HG03159 (cell line): ENCODE data around the gene GSTA1.
"Not testable (repeated sequence)": the region's sequence is repeated elsewhere in the genome, so short reads cannot be mapped to it uniquely, and the experiment has no call there.

ENCODE experiments used
- ATAC-seq: cut with Tn5 transposase; IDR thresholded peaks from one replicate; pipeline ENCODE4 v1.9.1; 2021; ENCODE audit warnings: mild to moderate bottlenecking, moderate library complexity; ENCODE audit not compliant: unreplicated experiment

The GSTA1 gene

DNA sequence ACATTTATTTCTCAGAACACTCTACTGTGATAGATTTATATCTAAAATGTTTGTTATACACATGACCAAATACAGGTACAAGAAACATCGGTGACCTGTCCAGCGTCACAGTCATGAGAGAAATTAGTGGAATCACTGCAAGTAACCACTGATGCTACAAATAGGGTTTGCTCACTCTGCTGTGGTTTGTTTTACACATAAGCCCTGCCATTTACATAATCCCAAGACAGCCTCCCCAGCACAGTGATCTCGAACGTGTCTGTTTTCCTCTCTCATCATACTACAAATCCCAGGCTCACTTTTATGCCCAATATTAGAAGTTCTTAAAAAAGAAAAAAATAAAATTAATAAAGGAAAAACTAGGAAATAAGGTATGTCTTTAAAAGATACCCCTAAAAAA is 6.2 kb upstream of the GSTA1 start:
- ATAC-seq, result not testable (repeated sequence)

DNA sequence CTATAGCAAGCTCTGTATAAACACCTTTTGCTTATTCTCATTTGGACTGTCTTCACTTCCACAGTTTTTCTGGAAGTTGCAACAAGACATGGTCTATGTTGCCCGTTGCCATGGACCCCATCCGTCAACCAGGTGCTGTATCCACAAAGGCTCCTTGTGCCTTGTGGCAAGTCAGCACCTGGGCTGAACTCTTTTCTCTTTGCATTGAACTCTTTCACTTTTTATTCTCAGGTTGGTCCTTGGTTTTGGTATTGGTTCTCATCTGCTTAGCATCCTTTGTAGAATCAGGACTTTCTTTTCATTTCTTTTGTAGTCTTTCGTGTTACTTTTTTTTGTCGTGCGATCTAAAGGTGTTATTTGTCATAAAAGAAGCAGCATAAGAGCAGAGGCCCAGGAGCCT is 5.0 kb upstream of the GSTA1 start:
- no peak for ATAC-seq

GRCh38 chr6:52802806-52803205 is 810 bp downstream of the GSTA1 start:
- no peak for ATAC-seq

DNA sequence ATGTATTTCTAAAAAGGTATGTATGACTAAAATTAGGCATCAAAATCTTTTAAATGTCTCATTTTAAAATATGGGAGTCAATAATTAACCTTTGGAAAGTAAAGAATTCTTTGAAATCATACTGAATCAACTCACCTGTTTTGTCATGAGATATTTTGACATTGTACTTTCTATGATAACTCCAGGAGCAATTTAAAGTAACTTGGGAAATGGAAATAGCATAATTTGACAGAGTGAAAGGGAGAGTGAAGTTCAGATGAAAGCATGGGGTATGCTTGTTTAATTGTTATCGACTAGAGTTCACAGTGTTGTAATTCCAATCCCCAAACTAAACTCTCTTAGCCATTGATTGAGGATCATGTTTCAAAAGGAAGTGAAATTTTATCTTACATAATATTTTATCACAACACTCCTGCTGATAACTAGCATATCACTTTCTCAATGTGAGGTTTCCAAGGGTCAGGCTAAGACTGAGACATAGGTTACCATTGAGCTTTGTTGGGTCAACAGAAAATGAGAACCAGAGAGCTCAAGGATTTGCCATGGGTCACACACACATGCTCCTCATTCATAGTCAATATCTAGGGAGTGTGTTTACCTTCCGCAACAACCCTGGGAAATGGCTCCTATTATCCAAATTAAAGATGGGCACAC is 2.3 kb downstream of the GSTA1 start:
- no peak for ATAC-seq

DNA sequence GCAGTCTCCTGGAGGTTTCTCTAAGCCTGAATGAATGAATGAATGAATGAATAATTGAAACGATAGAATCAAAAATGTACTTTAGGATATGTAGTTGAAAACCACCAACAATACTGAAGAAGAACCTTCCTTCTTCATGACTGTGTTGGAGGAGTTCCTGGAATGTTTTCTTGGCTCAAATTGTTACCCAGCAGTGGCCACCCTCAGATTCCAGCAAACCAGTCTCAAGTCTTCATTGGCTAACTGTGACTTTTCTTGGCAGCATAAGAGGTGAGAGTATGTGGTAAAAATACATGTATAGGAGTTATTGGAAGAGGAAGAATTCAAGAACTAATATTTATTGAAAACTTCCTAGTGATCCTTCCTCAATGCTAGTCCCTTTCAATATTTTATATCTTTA is 4.3 kb downstream of the GSTA1 start:
- ATAC-seq, result not testable (repeated sequence)

- not testable (repeated sequence) for ATAC-seq
Measured at GRCh38 chr6:52794366-52794765, 9.2 kb downstream of the GSTA1 start.

DNA sequence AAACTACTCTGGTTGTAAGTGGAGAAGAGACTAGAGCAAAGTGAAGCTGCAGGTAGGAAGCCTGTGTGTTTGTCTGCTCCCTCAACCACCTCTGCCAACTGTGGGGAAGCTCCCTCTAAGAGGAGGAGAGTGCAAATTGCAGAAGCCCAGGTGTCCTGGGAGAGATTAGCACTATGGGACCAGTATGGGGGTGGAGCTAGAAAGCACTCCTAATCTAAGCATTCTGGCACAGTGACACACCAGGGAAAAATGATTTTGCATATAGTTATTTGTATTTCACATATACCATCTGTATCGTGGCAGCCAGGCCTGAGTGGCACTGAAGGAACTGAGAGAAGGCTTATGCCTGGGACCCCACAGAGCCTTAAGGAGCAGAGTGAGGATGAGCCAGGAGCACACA is 12.8 kb downstream of the GSTA1 start:
- ATAC-seq, result no peak

- ATAC-seq, result not testable (repeated sequence)
Measured at GRCh38 chr6:52789658-52790057, 14.0 kb downstream of the GSTA1 start.

GRCh38 chr6:52788478-52788877 is 15.1 kb downstream of the GSTA1 start:
- no peak for ATAC-seq

DNA sequence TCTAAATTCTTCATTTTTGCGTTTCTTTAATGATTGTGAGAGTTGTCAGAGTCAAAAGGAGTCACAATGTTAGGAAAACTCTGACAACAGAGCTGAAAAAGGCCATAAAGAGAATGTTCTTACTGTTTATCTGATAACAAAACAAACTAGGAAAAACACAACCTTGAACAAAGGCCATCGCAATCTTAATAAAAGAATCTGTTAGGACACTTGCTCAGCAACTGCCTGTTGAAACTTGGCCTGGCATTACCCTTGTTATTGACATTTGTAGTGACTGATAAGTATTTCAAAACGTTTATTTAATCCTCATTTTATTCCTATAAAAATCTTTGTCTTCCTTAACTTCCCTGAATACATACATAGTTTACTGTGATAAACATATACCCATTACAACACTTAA is 15.7 kb downstream of the GSTA1 start:
- ATAC-seq, result no peak

- ATAC-seq, result no peak
Measured at GRCh38 chr6:52786249-52786956, 17.2 kb downstream of the GSTA1 start.

- ATAC-seq, result not testable (repeated sequence)
Measured at GRCh38 chr6:52782696-52783274, 20.8 kb downstream of the GSTA1 start.

GRCh38 chr6:52782209-52782608 is 21.4 kb downstream of the GSTA1 start:
- not testable (repeated sequence) for ATAC-seq

DNA sequence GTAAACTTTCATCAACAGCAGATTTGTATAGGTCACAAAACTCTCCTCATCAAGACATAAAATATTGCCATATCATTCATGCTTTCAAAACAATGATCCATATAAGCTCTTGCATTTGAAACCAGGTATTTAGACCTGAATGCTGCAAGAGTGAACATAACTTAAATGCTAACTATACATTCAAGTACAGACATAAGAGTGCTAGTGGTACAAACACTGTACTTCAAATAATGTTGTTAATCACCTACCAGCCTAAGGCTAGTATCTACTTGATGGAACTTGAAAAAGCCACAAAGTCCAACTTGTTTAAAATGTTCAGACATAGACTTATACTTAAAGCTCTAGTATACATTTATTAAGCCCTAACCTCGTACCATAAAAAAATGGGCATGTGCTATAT is 24.4 kb downstream of the GSTA1 start:
- ATAC-seq, result no peak

- not testable (repeated sequence) for ATAC-seq
Measured at GRCh38 chr6:52776711-52777351, 26.8 kb downstream of the GSTA1 start.

DNA sequence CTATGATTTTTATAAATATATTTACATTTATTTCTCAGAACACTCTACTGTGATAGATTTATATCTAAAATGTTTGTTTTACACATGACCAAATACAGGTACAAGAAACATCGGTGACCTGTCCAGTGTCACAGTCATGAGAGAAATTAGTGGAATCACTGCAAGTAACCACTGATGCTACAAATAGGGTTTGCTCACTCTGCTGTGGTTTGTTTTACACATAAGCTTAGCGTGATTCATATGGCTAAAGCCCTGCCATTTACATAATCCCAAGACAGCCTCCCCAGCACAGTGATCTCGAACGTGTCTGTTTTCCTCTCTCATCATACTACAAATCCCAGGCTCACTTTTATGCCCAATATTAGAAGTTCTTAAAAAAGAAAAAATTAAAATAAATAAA is 34.2 kb downstream of the GSTA1 start:
- not testable (repeated sequence) for ATAC-seq

DNA sequence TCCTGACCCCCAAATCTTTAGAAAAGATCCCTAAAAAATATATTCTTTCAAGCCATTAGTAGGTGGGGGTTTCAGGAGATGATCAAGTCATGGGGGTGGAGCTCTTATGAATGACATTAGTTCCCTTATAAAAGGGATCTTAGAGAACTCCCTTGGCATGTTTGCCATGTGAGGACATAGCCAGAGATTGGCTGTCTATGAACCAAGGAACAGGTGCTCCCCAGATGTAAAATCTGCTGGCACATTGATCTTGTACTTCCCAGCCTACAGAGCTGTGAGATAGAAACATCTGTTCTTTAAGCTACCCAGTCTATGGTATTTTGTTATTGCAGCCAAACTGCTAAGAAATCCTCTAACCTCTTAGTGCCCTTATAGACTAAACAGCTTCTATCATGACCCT is 36.0 kb downstream of the GSTA1 start:
- not testable (repeated sequence) for ATAC-seq

DNA sequence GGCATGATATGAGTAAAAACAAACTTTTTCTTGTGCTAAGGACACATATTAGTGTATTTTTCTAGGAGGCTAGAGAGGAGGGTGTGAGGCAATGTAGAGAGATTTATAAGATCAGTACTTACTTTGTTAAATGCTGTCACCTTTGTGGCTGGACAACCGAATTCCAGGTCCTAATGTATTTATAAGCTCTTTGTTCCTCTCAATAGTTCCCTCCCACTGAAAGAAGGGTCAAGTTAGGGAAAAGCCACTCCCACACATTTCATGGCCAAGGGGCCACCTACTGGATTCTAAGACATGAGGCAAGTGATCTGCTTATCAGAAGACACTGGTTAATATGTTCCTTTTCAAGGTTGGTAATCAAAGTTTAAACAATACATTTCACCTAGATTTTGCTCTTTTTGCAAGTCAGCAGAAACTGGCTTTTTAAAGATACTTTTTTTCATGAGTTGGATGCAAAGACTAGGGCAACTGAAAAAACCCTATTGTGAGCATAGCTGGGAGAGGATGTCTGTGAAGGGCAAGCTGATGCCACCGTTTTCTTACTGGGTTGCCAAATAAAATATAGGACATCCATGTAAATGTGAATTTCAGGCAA is 40.2 kb downstream of the GSTA1 start, which contains the start of gene GSTA2:
TSS of gene GSTA2 (minus strand) at position 154 of the 595 bp plus-strand sequence. CDS start 5,528 bp downstream, outside the sequence.
- not testable (repeated sequence) for ATAC-seq

GRCh38 chr6:52761673-52762491 is 41.7 kb downstream of the GSTA1 start:
- not testable (repeated sequence) for ATAC-seq

- ATAC-seq, result no peak
Measured at GRCh38 chr6:52760105-52760765, 43.4 kb downstream of the GSTA1 start.
